ENCODE measurements around the gene LSAMP. TPM values are rescaled to one million over a fixed set of nuclear protein-coding genes. Genes with fewer than 3 reads are reported as not detected.
A peak's percentile ranks its signal among the peaks of the same experiment; 100 is the strongest.

LSAMP gene
- total and polyA plus RNA-seq, 2 of the 13 experiments (the other 11 are each of a cell fraction or from before 2014, with no cell fraction given): not detected

- TF ChIP-seq ZNF407 (CRISPR knock-in tag; IDR thresholded peaks at IDR 0.05; ENCODE audit: not compliant biosample characterization): no peak
- TF ChIP-seq ZBTB7B (CRISPR knock-in tag; IDR thresholded peaks at IDR 0.05): no peak
- TF ChIP-seq FOXA1 (IDR thresholded peaks at IDR 0.05): no peak
- TF ChIP-seq FOXA1 (CRISPR knock-in tag; IDR thresholded peaks at IDR 0.05): peak; percentile 46
- TF ChIP-seq FOXJ3 (CRISPR knock-in tag; IDR thresholded peaks at IDR 0.05; ENCODE audit: borderline replicate concordance): no peak; the same call in 1 of the 2 replicates
- TF ChIP-seq, protein P1, sequence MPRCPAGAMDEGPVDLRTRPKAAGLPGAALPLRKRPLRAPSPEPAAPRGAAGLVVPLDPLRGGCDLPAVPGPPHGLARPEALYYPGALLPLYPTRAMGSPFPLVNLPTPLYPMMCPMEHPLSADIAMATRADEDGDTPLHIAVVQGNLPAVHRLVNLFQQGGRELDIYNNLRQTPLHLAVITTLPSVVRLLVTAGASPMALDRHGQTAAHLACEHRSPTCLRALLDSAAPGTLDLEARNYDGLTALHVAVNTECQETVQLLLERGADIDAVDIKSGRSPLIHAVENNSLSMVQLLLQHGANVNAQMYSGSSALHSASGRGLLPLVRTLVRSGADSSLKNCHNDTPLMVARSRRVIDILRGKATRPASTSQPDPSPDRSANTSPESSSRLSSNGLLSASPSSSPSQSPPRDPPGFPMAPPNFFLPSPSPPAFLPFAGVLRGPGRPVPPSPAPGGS (CRISPR knock-in tag; IDR thresholded peaks at IDR 0.05): no peak
- TF ChIP-seq ARID3A (IDR thresholded peaks at IDR 0.05; ENCODE audit: low read depth, low read length): peak; percentile 85
- TF ChIP-seq ZBTB2 (CRISPR knock-in tag; IDR thresholded peaks at IDR 0.05; ENCODE audit: low read depth): no peak
- TF ChIP-seq ZGPAT (CRISPR knock-in tag; IDR thresholded peaks at IDR 0.05): 0 out of 2 replicates have a peak, but pooled peaks have one; percentile 20
- TF ChIP-seq FOSL2 (CRISPR knock-in tag; IDR thresholded peaks at IDR 0.05): peak; percentile 70
- TF ChIP-seq PHF21A (CRISPR knock-in tag; IDR thresholded peaks at IDR 0.05): no peak
- no peak for TF ChIP-seq ZNF619 (CRISPR knock-in tag; IDR thresholded peaks at IDR 0.05)
- TF ChIP-seq HOMEZ (CRISPR knock-in tag; IDR thresholded peaks at IDR 0.05; ENCODE audit: low read depth): peak; percentile 63; the same call in 1 of the 2 replicates
Observed at GRCh38 chr3:115819785-115820384, 625.4 kb downstream of the LSAMP start (continued).

All from HepG2 (cell line).